Ascending aorta (tissue), 2 donors: ENCODE results near the gene CFAP20. TPM values are rescaled to one million over a fixed set of nuclear protein-coding genes. Genes with fewer than 3 reads are reported as not detected.

Source experiments
- DNase-seq, 2 donors: peaks; one replicate each; pipeline ENCODE4 v3.0.0-alpha.2; 2019; ENCODE audit warnings: low spot score in 2 of 2
- H3K27ac ChIP-seq, 2 donors: fragments of 200-600 bp; sonication (generic); one replicate each; pipeline ENCODE4 v1.5.1; 2016 to 2017; ENCODE audit warnings: mild to moderate bottlenecking in 1 of 2
- H3K27me3 ChIP-seq: fragments of 200-600 bp; sonication (generic); one replicate; pipeline ENCODE4 v1.5.1; 2017
- H3K36me3 ChIP-seq, 2 donors: fragments of 200-600 bp; sonication (generic); one replicate each; pipeline ENCODE4 v1.5.1; 2016
- H3K4me1 ChIP-seq, 2 donors: fragments of 200-600 bp; sonication (generic); one replicate each; pipeline ENCODE4 v1.5.1; 2016 to 2017; ENCODE audit warnings: mild to moderate bottlenecking in 1 of 2
- H3K4me3 ChIP-seq, 2 donors: fragments of 200-600 bp; sonication (generic); one replicate each; pipeline ENCODE4 v1.5.1; 2016 to 2017; ENCODE audit warnings: mild to moderate bottlenecking in 1 of 2
- H3K9me3 ChIP-seq, 2 donors: fragments of 200-600 bp; sonication (generic); one replicate each; pipeline ENCODE4 v1.5.1; 2016
- CTCF ChIP-seq, 3 experiments: fragments of 200-600 bp in 2 of 3; fragments of 450-650 bp in 1 of 3; sonication (generic) in 2 of 3; IDR thresholded peaks; one replicate each; pipeline ENCODE4 v1.5.1; 2016 to 2019; ENCODE audit warnings: antibody characterized with exemption in 3 of 3, mild to moderate bottlenecking in 1 of 3, moderate library complexity in 1 of 3
- intact Hi-C: fragments of 100-400 bp; cut with DNase I; formaldehyde crosslinking; loops from one replicate; pipeline ENCODE4 v1.15.1; 2023
- total RNA-seq: library from RNA; depleted of rRNA; stranded (reverse); fragments of >200 nt; gene quantifications from one replicate; pipeline ENCODE4 v1.1.0, GENCODE V29; 2016

The CFAP20 gene
- total RNA-seq, 1 donor from 2014 or later: 39.1 TPM

- no peak overlapping the region for H3K27ac ChIP-seq
- DNase-seq: no peak
- no peak for TF ChIP-seq CTCF (IDR thresholded peaks at IDR 0.05)
- no peaks in the 10 kb centered on the region for H3K4me1 ChIP-seq
- intact Hi-C loops: no loop called here
- no peaks in the 10 kb centered on the region for H3K9me3 ChIP-seq
- no peak overlapping the region for H3K4me3 ChIP-seq
- H3K27me3 ChIP-seq: no peaks in the 10 kb centered on the region
- H3K36me3 ChIP-seq: no peaks in the 10 kb centered on the region
Observed at GRCh38 chr16:58105631-58106030, 23.6 kb downstream of the CFAP20 start.

- H3K9me3 ChIP-seq: no peaks in the 10 kb centered on the region
- H3K4me1 ChIP-seq: no peaks in the 10 kb centered on the region
- no peaks in the 10 kb centered on the region for H3K27me3 ChIP-seq
- H3K27ac ChIP-seq: no peak overlapping the region
- DNase-seq: no peak
- TF ChIP-seq CTCF (IDR thresholded peaks at IDR 0.05): no peak
- no peaks in the 10 kb centered on the region for H3K36me3 ChIP-seq
- intact Hi-C loops: no loop called here
- H3K4me3 ChIP-seq: no peak overlapping the region
Observed at GRCh38 chr16:58102665-58103392, 26.4 kb downstream of the CFAP20 start.

- Histone ChIP-seq H3K27me3 (no peaks in the 10 kb centered on the region), H3K4me1 (no peaks in the 10 kb centered on the region), H3K36me3 (no peaks in the 10 kb centered on the region), H3K27ac (no peak overlapping the region), H3K4me3 (no peak overlapping the region), H3K9me3 (no peaks in the 10 kb centered on the region)
- intact Hi-C loops: no loop called here
- no peak for DNase-seq
- TF ChIP-seq CTCF (IDR thresholded peaks at IDR 0.05): no peak
Observed at GRCh38 chr16:58099956-58100300, 29.3 kb downstream of the CFAP20 start.

- Histone ChIP-seq H3K27me3 (no peaks in the 10 kb centered on the region), H3K4me1 (no peaks in the 10 kb centered on the region), H3K9me3 (no peaks in the 10 kb centered on the region), H3K4me3 (no peak overlapping the region), H3K36me3 (no peaks in the 10 kb centered on the region), H3K27ac (no peak overlapping the region)
- intact Hi-C loops: no loop called here
- DNase-seq: no peak
- no peak for TF ChIP-seq CTCF (IDR thresholded peaks at IDR 0.05)
Observed at GRCh38 chr16:58099097-58099955, 29.9 kb downstream of the CFAP20 start.

GRCh38 chr16:58098207-58099096 is 30.7 kb downstream of the CFAP20 start:
- Histone ChIP-seq H3K27me3 (no peaks in the 10 kb centered on the region), H3K4me1 (no peaks in the 10 kb centered on the region), H3K9me3 (no peaks in the 10 kb centered on the region), H3K27ac (no peak overlapping the region), H3K4me3 (no peak overlapping the region), H3K36me3 (no peaks in the 10 kb centered on the region)
- no peak for DNase-seq
- intact Hi-C loops: no loop called here
- no peak for TF ChIP-seq CTCF (IDR thresholded peaks at IDR 0.05)
